IPS-18a (cell line): ENCODE measurements around the gene ZNF594.
"Not testable (repeated sequence)": the region's sequence is repeated elsewhere in the genome, so short reads cannot be mapped to it uniquely, and the experiment has no call there.

Experiments
- H3K27ac ChIP-seq: one replicate; pipeline ENCODE4 v1.5.1; 2013; ENCODE audit warnings: low read length
- H3K27me3 ChIP-seq: one replicate; pipeline ENCODE4 v1.6.1; 2013; ENCODE audit warnings: mild to moderate bottlenecking, low read length; ENCODE audit not compliant: control insufficient read depth, insufficient read depth
- H3K36me3 ChIP-seq: one replicate; pipeline ENCODE4 v1.6.1; 2013; ENCODE audit warnings: low read depth, low read length; ENCODE audit not compliant: control insufficient read depth
- H3K4me1 ChIP-seq: one replicate; pipeline ENCODE4 v1.6.1; 2013; ENCODE audit warnings: low read depth, low read length; ENCODE audit not compliant: control insufficient read depth
- H3K4me3 ChIP-seq: one replicate; pipeline ENCODE4 v1.5.1; 2013; ENCODE audit warnings: low read length
- H3K9ac ChIP-seq: one replicate; pipeline ENCODE4 v1.6.1; 2013; ENCODE audit warnings: mild to moderate bottlenecking, low read length, moderate library complexity
- H3K9me3 ChIP-seq: one replicate; pipeline ENCODE4 v1.6.1; 2013; ENCODE audit warnings: low read depth, low read length; ENCODE audit not compliant: control insufficient read depth

The ZNF594 gene

DNA sequence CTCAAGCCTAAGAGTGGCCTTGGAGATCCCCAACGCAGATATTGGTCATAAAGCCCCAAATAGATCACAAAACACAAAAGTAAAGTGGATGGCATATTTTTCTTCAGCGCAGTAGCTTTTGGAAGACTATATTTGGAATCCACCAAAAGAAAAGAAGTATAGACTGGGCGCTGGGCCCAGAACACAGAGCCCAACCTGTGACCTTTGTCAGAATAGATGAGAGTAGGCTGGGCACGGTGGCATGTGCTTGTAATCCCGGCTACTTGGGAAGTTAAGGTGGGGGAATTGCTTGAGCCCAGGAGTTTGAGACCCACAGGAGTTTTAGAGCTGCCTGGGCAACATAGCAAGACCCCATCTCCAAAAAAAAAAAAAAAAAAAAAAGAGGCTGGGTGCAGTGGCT is 28.4 kb upstream of the ZNF594 start:
- Histone ChIP-seq H3K9me3 (no peaks in the 10 kb centered on the region), H3K4me3 (no peak overlapping the region), H3K4me1 (no peaks in the 10 kb centered on the region), H3K9ac (no peak overlapping the region), H3K27me3 (no peaks in the 10 kb centered on the region), H3K36me3 (no peaks in the 10 kb centered on the region), H3K27ac (no peak overlapping the region)

DNA sequence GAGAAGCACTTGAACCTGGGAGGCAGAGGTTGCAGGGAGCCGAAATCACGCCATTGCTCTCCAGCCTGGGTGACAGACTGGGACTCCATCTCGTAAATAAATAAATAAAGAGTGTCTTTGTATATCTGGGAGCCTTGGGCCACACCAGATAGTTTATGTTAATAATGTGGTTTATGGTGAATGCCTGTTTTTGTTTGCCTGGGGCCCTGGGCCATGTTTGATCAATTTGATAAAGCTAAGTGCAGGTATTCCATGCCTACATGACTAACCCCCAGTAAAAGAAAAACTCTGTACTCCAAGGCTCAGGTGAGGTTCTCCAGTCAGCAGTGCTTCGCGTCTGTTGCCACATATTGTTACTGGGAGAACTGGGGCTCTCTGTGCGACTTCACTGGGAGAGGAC is 27.9 kb upstream of the ZNF594 start:
- Histone ChIP-seq H3K4me3 (no peak overlapping the region), H3K4me1 (no peaks in the 10 kb centered on the region), H3K36me3 (no peaks in the 10 kb centered on the region), H3K27ac (no peak overlapping the region), H3K27me3 (no peaks in the 10 kb centered on the region), H3K9ac (no peak overlapping the region), H3K9me3 (no peaks in the 10 kb centered on the region)

DNA sequence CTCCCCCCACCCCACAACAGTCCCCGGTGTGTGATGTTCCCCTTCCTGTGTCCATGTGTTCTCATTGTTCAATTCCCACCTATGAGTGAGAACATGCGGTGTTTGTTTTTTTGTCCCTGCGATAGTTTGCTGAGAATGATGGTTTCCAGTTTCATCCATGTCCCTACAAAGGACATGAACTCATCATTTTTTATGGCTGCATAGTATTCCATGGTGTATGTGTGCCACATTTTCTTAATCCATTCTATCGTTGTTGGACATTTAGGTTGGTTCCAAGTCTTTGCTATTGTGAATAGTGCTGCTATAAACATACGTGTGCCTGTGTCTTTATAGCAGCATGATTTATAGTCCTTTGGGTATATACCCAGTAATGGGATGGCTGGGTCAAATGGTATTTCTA is 25.9 kb upstream of the ZNF594 start:
- not testable (repeated sequence) for H3K9me3 ChIP-seq, H3K4me3 ChIP-seq, H3K27me3 ChIP-seq, H3K27ac ChIP-seq, H3K9ac ChIP-seq, H3K4me1 ChIP-seq, H3K36me3 ChIP-seq

DNA sequence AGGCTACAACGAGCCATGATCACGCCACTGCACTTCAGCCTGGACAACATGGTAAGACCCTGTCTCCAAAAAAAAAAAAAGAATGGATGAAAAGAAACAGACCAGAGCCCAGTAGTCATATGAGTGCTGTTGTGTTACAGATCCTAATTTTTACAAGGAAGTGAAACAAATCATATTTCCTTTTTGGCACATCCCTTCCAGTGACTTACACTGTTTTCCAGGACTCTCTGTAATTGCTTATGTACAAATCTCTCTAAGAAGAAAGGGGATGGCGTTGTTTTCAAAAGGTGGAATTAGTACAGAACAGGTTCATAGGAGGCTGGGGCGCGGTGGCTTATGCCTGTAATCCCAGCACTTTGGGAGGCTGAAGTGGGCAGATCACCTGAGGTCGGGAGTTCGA is 19.8 kb upstream of the ZNF594 start:
- Histone ChIP-seq H3K27ac (no peak overlapping the region), H3K4me3 (no peak overlapping the region), H3K4me1 (no peaks in the 10 kb centered on the region), H3K36me3 (no peaks in the 10 kb centered on the region), H3K27me3 (no peaks in the 10 kb centered on the region), H3K9me3 (no peaks in the 10 kb centered on the region), H3K9ac (no peak overlapping the region)

DNA sequence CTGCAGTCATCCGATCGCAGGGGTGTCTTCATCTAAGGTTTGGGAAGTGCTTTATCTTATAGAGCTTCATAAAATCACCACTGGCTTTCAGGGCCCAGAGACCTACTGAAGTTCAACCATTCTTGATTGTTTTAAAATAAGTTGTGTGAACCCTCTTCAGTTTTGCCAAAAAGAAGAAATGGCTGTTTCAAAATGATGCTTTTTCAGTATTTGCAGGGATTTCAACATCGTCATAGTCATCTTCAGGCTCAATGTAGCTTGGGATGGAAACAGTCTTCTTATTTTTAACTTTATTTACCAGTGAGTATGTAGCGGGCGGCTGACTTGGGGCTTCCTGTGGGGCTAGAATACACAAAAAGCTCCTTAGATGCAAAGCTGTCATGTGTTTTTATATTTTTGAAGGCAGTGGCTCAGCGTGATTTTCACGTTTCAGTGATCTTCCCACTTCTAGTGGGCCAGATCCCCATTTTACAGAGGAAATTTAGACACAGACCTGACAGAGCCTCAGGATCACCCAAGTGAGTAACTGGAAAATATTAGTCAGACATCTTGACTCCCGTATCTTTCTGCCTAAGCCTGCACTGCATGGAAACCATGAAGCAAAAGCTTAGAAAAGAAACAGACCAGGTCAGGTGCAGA is 19.1 kb upstream of the ZNF594 start:
- H3K4me3 ChIP-seq, result no peak overlapping the region
- H3K36me3 ChIP-seq, result no peaks in the 10 kb centered on the region
- H3K9me3 ChIP-seq, result no peaks in the 10 kb centered on the region
- H3K9ac ChIP-seq, result no peak overlapping the region
- no peaks in the 10 kb centered on the region for H3K4me1 ChIP-seq
- no peaks in the 10 kb centered on the region for H3K27me3 ChIP-seq
- H3K27ac ChIP-seq, result no peak overlapping the region

DNA sequence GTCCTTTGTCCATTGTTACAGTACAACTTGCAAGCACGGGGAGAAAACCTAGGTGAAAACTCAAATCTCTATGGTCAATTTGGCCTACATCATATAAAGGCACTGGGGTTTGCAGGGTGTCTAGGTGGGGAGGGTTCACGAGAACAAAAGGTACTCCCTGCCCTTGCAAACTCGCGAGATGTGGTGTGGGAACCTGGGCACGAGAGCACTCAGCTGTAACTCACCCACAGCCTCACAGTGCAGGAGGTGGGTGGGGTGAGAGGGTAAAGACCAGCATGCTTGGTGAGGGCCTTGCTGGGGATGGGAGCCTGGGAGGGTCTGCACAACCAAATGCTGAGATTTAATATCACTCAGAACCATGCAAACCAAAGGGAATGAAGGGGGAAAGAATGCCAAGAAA is 18.4 kb upstream of the ZNF594 start:
- H3K9me3 ChIP-seq, result no peaks in the 10 kb centered on the region
- H3K4me1 ChIP-seq, result no peaks in the 10 kb centered on the region
- no peak overlapping the region for H3K9ac ChIP-seq
- H3K27ac ChIP-seq, result no peak overlapping the region
- H3K36me3 ChIP-seq, result no peaks in the 10 kb centered on the region
- H3K4me3 ChIP-seq, result no peak overlapping the region
- H3K27me3 ChIP-seq, result no peaks in the 10 kb centered on the region

DNA sequence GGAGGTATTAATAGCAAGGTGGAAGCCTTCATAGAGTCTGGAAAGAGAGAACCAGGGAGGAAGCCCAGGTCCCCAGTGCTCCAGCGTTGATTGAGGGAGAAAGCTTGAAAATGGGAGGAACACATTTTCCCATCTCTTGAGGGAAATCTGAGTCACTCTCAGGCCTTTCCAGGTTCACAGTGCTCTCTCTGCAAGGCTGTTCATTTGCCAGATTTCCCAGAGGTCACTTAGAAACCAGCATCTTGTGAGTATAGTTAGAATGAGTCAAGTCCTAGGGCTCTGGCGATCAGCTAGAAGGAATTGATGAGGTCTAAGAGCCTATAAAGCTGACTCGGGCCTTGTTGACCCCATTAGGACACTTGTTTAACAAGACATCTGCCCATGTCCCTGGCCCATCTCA is 17.7 kb upstream of the ZNF594 start:
- no peaks in the 10 kb centered on the region for H3K9me3 ChIP-seq
- H3K36me3 ChIP-seq, result no peaks in the 10 kb centered on the region
- H3K27me3 ChIP-seq, result no peaks in the 10 kb centered on the region
- H3K4me3 ChIP-seq, result no peak overlapping the region
- H3K9ac ChIP-seq, result no peak overlapping the region
- no peaks in the 10 kb centered on the region for H3K4me1 ChIP-seq
- H3K27ac ChIP-seq, result no peak overlapping the region

DNA sequence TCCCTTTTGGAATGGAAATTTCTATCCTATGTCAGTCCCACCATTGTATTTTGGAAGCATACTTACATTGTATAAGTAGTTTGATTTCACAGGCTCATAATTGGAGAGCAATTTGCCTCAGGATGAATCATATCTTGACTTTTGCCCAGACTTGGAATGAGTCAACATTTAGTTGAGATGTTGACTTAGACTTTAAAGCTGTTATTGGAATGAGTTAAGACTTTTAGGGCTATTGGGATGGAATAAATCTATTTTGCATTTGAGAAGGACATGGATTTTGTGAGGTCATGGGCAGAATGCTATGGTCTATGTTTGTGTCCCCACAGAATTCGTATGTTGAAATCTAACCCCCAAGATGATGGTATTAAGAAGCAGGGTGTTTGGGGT is 12.2 kb upstream of the ZNF594 start:
- no peak overlapping the region for H3K9ac ChIP-seq
- no peak overlapping the region for H3K27ac ChIP-seq
- H3K4me3 ChIP-seq, result no peak overlapping the region
- H3K9me3 ChIP-seq, result no peaks in the 10 kb centered on the region
- no peaks in the 10 kb centered on the region for H3K4me1 ChIP-seq
- H3K27me3 ChIP-seq, result no peaks in the 10 kb centered on the region
- no peaks in the 10 kb centered on the region for H3K36me3 ChIP-seq

DNA sequence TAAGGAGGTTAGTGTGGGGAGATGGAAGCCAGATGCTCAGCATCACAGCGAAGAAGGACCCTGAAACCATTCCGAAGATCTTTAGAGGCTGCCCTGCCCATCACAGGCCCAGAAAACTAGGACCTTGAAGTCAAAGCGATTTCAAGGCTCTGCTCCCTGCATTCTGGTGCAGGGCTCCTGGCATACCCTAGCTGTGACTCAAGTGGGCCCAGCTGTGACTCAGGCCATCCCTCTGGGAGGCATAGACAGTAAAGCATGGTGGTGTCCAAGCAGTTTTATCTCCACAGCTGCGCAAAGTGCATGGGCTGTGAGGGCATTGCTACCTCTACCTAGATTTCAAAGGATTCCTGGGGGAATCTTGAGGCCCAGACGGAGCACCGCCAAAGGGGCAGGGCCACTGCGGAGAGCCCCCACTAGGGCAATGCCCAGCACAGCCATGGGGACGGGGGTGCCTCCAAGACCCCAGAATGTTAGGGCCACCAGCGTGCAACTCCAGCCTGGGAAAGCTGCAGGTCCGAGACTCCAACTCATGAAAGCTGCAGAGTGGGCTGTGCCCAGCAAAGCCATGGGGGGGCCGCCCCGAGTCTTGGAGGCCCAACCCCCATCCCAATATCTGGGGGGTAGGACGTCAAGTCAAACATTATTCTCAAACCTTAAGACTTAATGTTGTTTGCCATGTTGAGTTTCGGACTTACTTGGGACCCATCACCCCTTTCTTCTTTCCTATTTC is 11.7 kb upstream of the ZNF594 start:
- Histone ChIP-seq H3K4me1 (no peaks in the 10 kb centered on the region), H3K4me3 (no peak overlapping the region), H3K36me3 (no peaks in the 10 kb centered on the region), H3K27me3 (no peaks in the 10 kb centered on the region), H3K9ac (no peak overlapping the region), H3K9me3 (no peaks in the 10 kb centered on the region), H3K27ac (no peak overlapping the region)

DNA sequence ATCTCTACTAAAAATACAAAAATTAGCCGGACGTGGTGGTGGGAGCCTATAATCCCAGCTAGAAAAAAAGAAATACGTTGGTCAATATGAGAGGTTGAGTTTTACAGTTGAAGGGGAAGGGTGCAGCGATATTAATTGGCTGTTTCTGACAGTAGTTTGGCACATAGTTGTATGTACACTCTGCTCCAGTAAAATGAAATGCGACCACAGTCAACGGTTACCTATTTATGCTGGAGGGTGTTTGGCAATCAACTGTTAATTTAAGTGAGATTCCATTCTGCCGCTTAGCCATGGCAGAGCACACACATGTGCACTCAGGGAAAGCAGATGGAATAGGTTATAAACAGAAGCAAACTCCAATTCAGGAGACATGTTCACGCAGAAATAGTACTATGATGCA is 9.3 kb upstream of the ZNF594 start:
- no peak overlapping the region for H3K4me3 ChIP-seq
- no peaks in the 10 kb centered on the region for H3K27me3 ChIP-seq
- no peaks in the 10 kb centered on the region for H3K9me3 ChIP-seq
- no peaks in the 10 kb centered on the region for H3K36me3 ChIP-seq
- H3K9ac ChIP-seq, result no peak overlapping the region
- H3K4me1 ChIP-seq, result no peaks in the 10 kb centered on the region
- H3K27ac ChIP-seq, result no peak overlapping the region

DNA sequence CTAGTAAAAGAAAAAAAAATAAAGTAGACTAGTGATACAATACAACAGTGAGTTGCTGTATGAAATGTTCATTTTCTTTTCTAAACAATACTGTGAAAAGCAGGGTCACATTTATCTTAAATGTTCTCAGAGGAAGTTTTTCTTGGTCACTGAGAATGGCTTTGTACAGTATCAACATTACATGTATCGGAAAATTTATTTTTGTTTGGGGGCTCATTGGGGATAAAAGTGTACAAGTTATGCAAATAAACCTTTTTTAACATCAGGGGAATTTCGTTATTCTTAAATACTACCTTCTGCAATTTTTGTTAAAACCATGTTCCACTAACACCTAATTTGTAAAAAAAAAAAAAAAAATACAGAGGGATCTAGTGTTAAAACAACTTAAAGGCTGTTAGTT is 8.7 kb upstream of the ZNF594 start:
- no peak overlapping the region for H3K27ac ChIP-seq
- H3K36me3 ChIP-seq, result no peaks in the 10 kb centered on the region

DNA sequence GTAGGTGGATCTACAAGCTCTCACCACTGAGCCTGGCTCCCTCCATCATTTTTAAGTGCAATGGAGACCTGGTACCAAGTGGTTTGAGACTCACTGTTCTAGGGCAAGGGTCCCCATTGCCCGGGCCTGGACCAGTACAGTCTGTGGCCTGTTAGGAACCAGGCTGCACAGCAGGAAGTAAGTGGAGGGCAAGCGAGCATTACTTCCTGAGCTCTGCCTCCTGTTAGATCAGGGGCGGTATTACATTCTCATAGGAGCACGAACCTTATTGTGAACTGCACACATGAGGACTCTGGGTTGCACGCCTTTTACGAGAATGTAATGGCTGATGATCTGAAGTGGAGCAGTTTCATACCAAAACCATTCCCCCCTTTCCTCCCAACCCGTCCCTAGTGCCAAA is 6.8 kb upstream of the ZNF594 start:
- H3K4me3 ChIP-seq, result no peak overlapping the region
- H3K9me3 ChIP-seq, result no peaks in the 10 kb centered on the region
- H3K36me3 ChIP-seq, result no peaks in the 10 kb centered on the region
- no peaks in the 10 kb centered on the region for H3K4me1 ChIP-seq
- H3K27me3 ChIP-seq, result no peaks in the 10 kb centered on the region
- H3K27ac ChIP-seq, result no peak overlapping the region
- no peak overlapping the region for H3K9ac ChIP-seq

More for the DNA sequence above, 8.7 kb upstream of the ZNF594 start:
- no peak overlapping the region for H3K4me3 ChIP-seq
- no peaks in the 10 kb centered on the region for H3K9me3 ChIP-seq
- no peaks in the 10 kb centered on the region for H3K4me1 ChIP-seq
- no peaks in the 10 kb centered on the region for H3K27me3 ChIP-seq
- H3K9ac ChIP-seq, result no peak overlapping the region
